ENCODE data around the gene DSCAML1. TPM values are rescaled to one million over a fixed set of nuclear protein-coding genes. Genes with fewer than 3 reads are reported as not detected.

Gene DSCAML1
- total RNA-seq, 1 donor from 2014 or later = not detected

GRCh38 chr11:117719480-117719879, 77.5 kb downstream of the DSCAML1 start:
- ATAC-seq = no peak

GRCh38 chr11:117717485-117718314, 79.3 kb downstream of the DSCAML1 start:
- peak; percentile 13 for ATAC-seq

- no peak for ATAC-seq
These were observed 80.2 kb downstream of the DSCAML1 start for GRCh38 chr11:117716521-117717440.

GRCh38 chr11:117715801-117716200, 81.2 kb downstream of the DSCAML1 start:
- no peak for ATAC-seq

GRCh38 chr11:117713538-117713991, 83.5 kb downstream of the DSCAML1 start:
- no peak for ATAC-seq

- no peak for ATAC-seq
These were observed 84.5 kb downstream of the DSCAML1 start for GRCh38 chr11:117712530-117712929.

GRCh38 chr11:117711331-117711730, 85.7 kb downstream of the DSCAML1 start:
- no peak for ATAC-seq

GRCh38 chr11:117710211-117710610, 86.8 kb downstream of the DSCAML1 start:
- no peak for ATAC-seq

GRCh38 chr11:117706322-117706814, 90.6 kb downstream of the DSCAML1 start:
- ATAC-seq = no peak

- no peak for ATAC-seq
These were observed 91.2 kb downstream of the DSCAML1 start for GRCh38 chr11:117705866-117706265.

GRCh38 chr11:117704395-117705100, 92.5 kb downstream of the DSCAML1 start:
- ATAC-seq = no peak

- ATAC-seq = no peak
These were observed 93.9 kb downstream of the DSCAML1 start for GRCh38 chr11:117702946-117703598.

GRCh38 chr11:117701781-117702180, 95.2 kb downstream of the DSCAML1 start:
- ATAC-seq = no peak

GRCh38 chr11:117700551-117700950, 96.5 kb downstream of the DSCAML1 start:
- no peak for ATAC-seq

- ATAC-seq = no peak
These were observed 99.7 kb downstream of the DSCAML1 start for GRCh38 chr11:117697319-117697718.

- no peak for ATAC-seq
These were observed 100.5 kb downstream of the DSCAML1 start for GRCh38 chr11:117696540-117696939.

- no peak for ATAC-seq
These were observed 103.7 kb downstream of the DSCAML1 start for GRCh38 chr11:117693344-117693743.

- ATAC-seq = no peak
These were observed 105.5 kb downstream of the DSCAML1 start for GRCh38 chr11:117691516-117691915.

GRCh38 chr11:117691218-117691514, 105.8 kb downstream of the DSCAML1 start:
- ATAC-seq = no peak

GRCh38 chr11:117690484-117691217, 106.4 kb downstream of the DSCAML1 start:
- ATAC-seq = no peak

GRCh38 chr11:117688255-117688797, 108.7 kb downstream of the DSCAML1 start:
- no peak for ATAC-seq

Data from esophagus mucosa (tissue), 1 donor.